Measurements from ENCODE around the gene PTPRT.
A peak's percentile ranks its signal among the peaks of the same experiment; 100 is the strongest.
"Not testable (repeated sequence)": the region's sequence is repeated elsewhere in the genome, so short reads cannot be mapped to it uniquely, and the experiment has no call there.

Gene PTPRT

GRCh38 chr20:42906120-42906519 is 283.6 kb downstream of the PTPRT start:
- H3K27ac ChIP-seq: no peak overlapping the region
- no peaks in the 10 kb centered on the region for H3K9me3 ChIP-seq
- intact Hi-C loops (cut with DNase I; ENCODE audit: low total_unique reads): no loop called here
- no peak overlapping the region for H3K4me3 ChIP-seq
- H3K27me3 ChIP-seq: no peaks in the 10 kb centered on the region
- no peak for TF ChIP-seq CTCF (IDR thresholded peaks at IDR 0.05)
- no peaks in the 10 kb centered on the region for H3K4me1 ChIP-seq
- no peaks in the 10 kb centered on the region for H3K36me3 ChIP-seq
- no peak for DNase-seq

DNA sequence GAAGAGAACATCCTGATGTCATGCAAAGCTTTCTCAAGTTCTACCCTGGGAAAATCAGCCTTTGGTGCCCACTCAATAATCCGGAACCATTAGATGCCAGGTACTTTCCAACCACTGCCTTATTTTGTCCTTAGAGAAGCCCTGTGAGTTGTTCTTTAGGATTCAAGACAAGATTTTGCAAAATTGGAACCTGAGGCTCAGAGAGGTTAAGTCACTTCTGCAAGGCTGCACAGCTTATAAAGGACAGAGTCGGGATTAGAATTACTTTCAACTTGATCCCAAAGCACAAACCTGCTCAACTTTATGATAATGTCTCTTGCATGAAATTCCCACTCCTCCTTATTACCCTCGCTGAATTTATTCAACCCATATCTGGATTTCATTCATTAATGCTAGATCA is 287.2 kb downstream of the PTPRT start:
- Histone ChIP-seq H3K4me3 (no peak overlapping the region), H3K27ac (no peak overlapping the region), H3K27me3 (no peaks in the 10 kb centered on the region), H3K36me3 (no peaks in the 10 kb centered on the region), H3K4me1 (no peaks in the 10 kb centered on the region), H3K9me3 (no peaks in the 10 kb centered on the region)
- intact Hi-C loops (cut with DNase I; ENCODE audit: low total_unique reads): no loop called here
- no peak for DNase-seq
- TF ChIP-seq CTCF (IDR thresholded peaks at IDR 0.05): no peak

DNA sequence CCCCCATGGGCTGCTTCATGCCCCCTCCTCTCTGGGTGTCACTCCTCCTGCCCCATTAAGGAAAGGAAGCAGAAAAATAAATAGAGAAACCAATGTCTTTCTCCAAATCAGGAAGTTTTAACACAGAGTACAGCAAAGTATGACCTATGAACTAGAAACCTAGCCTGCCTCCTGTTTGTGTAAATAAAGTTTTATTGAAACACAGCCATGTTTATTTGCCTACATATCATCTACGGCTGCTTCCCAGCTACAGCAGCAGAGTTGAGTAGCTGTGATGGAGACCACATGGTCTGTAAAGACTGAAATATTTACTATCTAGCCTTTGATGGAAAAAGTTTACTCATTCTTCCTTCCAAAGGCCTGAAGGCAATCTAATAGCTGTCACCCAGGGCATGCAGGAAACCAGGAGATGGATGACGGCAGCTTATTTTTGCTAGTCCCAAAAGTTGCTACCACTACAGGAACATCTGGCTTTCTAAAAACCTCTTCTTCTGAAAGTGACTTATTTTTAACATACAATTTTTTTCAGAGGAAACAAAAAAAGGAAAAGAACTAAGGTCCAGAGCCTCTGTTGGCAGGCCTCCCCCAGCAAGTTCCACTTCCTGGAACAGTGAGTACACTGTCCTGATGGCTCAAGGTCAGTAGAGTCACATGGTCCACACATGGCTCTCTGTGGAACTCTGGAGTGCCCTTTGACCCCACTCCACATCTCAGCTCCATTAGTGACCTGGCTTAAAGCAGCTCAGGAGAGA is 287.8 kb downstream of the PTPRT start:
- intact Hi-C loops (cut with DNase I; ENCODE audit: low total_unique reads): no loop called here
- no peak overlapping the region for H3K27ac ChIP-seq
- H3K9me3 ChIP-seq: no peaks in the 10 kb centered on the region
- no peak for TF ChIP-seq CTCF (IDR thresholded peaks at IDR 0.05)
- no peak overlapping the region for H3K4me3 ChIP-seq
- DNase-seq: peak in 1 of 2 donors; percentile 22
- H3K4me1 ChIP-seq: no peaks in the 10 kb centered on the region
- no peaks in the 10 kb centered on the region for H3K27me3 ChIP-seq
- no peaks in the 10 kb centered on the region for H3K36me3 ChIP-seq

- H3K27me3 ChIP-seq; H3K9me3 ChIP-seq; H3K4me3 ChIP-seq; DNase-seq; H3K36me3 ChIP-seq; H3K4me1 ChIP-seq; H3K27ac ChIP-seq; intact Hi-C loops (cut with DNase I; ENCODE audit: low total_unique reads): not testable (repeated sequence)
Measured at GRCh38 chr20:42900764-42901163, 288.9 kb downstream of the PTPRT start.

- H3K27ac ChIP-seq: no peak overlapping the region
- no peak for TF ChIP-seq CTCF (IDR thresholded peaks at IDR 0.05)
- H3K4me1 ChIP-seq: no peaks in the 10 kb centered on the region
- H3K27me3 ChIP-seq: no peaks in the 10 kb centered on the region
- H3K9me3 ChIP-seq: no peaks in the 10 kb centered on the region
- no peaks in the 10 kb centered on the region for H3K36me3 ChIP-seq
- no peak overlapping the region for H3K4me3 ChIP-seq
- intact Hi-C loops (cut with DNase I; ENCODE audit: low total_unique reads): no loop called here
- DNase-seq: no peak
Measured at GRCh38 chr20:42895020-42895419, 294.7 kb downstream of the PTPRT start.

DNA sequence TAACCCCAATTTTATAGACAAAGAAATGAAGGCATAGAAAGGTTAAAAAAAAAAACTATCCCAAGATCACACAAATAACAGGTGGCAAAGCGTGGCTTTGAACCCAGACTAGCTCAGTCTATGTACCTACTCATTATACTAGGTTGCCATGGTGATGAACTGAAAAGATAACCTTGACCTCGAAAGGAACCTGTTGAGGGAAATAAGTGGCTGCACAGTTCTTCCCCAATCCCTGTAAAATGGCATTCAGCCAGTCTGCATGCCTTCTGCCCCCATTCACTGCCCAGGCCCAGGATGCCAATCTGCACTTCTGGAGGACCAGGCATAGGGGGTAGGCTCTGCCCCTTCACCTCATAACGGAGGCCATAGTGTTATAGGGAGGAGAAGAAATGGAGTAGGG is 295.2 kb downstream of the PTPRT start:
- TF ChIP-seq CTCF (IDR thresholded peaks at IDR 0.05): no peak
- DNase-seq: no peak
- no peaks in the 10 kb centered on the region for H3K9me3 ChIP-seq
- no peaks in the 10 kb centered on the region for H3K4me1 ChIP-seq
- intact Hi-C loops (cut with DNase I; ENCODE audit: low total_unique reads): no loop called here
- H3K36me3 ChIP-seq: no peaks in the 10 kb centered on the region
- no peaks in the 10 kb centered on the region for H3K27me3 ChIP-seq
- no peak overlapping the region for H3K27ac ChIP-seq
- no peak overlapping the region for H3K4me3 ChIP-seq
